GM12873 (cell line): ENCODE measurements around the gene GNA15.

ENCODE experiments used
- TF ChIP-seq, protein P1 (sequence below): IDR thresholded peaks from 2 replicates; pipeline ENCODE4 v1.5.1; 2012; ENCODE audit warnings: low read depth, mild to moderate bottlenecking, moderate library complexity, low read length, control low read depth; ENCODE audit not compliant: insufficient read depth; ENCODE audit errors: missing control alignments

Gene GNA15

DNA sequence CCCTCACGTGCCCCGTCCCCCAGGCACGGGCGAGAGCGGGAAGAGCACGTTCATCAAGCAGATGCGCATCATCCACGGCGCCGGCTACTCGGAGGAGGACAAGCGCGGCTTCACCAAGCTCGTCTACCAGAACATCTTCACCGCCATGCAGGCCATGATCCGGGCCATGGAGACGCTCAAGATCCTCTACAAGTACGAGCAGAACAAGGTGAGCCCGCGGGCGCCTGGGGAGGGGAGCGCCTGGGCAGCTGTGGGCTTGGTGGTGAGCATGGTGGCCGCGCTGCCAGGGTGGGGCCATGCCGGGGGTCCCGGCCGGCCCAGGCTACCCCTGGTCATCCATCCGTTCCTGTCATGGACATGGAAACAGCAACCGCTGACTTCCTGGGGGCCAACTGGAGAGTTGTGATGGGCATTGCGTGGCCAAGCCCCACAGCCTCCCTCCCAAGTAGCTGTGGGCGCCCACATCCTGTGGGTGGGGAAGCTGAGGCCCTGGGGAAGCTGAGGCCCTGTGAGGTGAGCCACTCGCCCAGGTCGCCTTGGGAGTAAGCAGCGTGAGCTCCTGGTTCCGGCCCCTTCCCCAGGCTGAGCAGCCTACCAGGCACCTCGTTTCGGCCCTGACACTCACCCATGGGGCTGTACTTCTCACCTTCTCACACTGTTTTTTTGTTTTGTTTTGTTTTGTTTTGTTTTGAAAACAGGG lies 25.6 kb upstream of the GNA15 start:
- TF ChIP-seq, protein P1, sequence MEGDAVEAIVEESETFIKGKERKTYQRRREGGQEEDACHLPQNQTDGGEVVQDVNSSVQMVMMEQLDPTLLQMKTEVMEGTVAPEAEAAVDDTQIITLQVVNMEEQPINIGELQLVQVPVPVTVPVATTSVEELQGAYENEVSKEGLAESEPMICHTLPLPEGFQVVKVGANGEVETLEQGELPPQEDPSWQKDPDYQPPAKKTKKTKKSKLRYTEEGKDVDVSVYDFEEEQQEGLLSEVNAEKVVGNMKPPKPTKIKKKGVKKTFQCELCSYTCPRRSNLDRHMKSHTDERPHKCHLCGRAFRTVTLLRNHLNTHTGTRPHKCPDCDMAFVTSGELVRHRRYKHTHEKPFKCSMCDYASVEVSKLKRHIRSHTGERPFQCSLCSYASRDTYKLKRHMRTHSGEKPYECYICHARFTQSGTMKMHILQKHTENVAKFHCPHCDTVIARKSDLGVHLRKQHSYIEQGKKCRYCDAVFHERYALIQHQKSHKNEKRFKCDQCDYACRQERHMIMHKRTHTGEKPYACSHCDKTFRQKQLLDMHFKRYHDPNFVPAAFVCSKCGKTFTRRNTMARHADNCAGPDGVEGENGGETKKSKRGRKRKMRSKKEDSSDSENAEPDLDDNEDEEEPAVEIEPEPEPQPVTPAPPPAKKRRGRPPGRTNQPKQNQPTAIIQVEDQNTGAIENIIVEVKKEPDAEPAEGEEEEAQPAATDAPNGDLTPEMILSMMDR = no peak

DNA sequence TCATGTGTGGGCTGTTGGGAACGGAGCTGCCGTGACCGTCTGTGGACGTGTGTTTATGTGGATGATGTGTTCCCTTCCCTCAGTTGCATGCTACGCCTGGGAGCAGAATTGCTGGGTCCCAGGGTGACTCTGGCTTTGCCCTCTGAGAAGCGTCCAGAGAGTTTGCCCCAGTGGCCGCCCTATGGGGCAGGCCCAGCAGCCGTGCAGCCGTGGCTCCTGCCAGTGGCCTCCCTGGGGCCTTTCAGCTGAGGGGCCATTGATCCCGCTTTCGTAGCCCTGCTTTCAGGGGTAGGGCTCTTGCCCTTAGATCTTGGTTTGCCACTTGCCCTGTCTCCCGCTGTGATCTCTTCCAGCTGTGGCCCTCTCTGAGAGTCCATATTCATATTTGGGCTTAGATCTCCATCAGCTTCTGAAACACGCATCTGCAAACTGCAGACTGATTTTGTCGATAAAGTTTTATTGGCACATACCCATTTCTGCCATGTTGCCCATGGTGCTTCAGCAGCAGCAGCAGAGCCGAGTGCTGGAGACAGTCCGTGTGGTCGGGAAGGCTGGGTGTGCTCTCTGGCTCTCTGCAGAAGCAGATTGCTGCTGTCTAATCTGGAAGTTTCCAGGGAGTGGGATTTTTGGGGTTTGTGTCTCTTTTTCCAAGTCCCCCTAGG lies 24.1 kb upstream of the GNA15 start:
- TF ChIP-seq, protein P1 = no peak

DNA sequence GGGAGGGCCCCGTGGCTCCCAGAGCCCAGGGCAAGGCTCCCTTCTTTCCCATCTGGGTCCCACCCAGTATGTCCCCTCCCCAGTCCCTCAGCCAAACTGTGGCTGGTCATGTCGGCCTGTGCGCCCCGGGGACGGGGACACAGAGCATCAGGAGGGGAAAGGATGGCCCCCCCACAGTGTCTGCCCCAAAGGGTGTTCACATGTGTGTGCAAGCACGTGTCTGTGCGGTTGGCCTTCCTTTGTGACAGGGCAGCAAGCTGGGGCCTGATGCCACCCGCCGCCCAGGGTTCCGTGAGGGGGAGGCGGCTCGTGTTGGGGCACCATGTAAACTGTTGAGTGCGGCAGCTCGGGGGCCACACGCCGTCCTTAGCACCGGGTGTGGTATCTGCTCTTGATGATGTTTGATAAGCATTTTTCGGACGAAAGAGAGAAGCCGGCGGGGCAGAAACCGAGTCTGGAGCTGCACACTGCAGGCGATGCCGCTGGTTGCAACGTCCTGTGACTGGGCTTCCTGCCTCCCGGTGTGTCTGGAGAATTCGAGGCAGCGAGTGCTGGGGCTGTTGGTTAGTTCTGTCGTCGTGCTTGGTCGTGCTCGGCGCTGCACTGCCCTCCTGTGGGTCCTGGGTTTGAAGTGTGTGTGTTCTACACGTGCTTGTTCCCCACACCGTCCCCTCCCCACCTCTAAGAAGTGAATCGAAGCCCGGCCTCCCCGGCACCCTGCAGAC lies 23.3 kb upstream of the GNA15 start:
- TF ChIP-seq, protein P1 = no peak

DNA sequence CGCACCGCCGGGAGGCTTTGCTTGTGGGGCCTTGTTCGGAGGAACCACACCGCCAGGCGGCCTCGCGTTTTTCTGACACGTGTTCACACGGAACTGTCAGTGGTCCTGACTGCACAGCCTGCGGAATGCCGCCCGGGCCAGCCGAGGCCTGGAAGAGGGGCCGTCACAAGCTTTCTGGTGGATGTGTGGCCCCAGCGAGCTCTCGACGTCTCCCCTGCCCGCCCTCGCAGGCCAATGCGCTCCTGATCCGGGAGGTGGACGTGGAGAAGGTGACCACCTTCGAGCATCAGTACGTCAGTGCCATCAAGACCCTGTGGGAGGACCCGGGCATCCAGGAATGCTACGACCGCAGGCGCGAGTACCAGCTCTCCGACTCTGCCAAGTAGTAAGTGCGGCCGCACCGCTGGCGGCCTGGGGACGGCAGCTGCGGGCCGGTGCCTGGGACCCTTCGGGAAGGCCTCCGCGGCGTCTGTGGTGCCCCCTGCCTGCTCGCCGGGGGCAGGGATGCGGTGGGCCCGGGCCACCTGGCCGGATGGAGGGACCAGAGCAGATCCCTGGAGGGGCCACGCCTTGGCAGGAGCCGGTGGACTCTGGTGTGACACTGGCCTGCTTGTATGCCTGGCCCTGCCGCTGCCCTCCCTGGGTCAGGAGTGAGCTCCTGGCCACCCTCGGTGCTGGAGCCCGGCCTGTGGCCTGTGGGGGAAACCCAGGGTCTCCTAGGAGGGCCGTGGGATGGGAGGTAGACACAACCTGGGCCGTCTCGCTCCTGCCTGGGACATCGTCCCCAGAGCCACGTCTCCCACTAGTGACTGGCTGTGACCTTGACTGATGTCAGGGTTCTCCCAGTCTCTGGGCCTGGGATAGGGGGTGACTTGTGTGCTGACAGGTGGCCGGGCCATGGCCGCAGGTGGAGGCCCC lies 22.5 kb upstream of the GNA15 start:
- TF ChIP-seq, protein P1 = no peak

DNA sequence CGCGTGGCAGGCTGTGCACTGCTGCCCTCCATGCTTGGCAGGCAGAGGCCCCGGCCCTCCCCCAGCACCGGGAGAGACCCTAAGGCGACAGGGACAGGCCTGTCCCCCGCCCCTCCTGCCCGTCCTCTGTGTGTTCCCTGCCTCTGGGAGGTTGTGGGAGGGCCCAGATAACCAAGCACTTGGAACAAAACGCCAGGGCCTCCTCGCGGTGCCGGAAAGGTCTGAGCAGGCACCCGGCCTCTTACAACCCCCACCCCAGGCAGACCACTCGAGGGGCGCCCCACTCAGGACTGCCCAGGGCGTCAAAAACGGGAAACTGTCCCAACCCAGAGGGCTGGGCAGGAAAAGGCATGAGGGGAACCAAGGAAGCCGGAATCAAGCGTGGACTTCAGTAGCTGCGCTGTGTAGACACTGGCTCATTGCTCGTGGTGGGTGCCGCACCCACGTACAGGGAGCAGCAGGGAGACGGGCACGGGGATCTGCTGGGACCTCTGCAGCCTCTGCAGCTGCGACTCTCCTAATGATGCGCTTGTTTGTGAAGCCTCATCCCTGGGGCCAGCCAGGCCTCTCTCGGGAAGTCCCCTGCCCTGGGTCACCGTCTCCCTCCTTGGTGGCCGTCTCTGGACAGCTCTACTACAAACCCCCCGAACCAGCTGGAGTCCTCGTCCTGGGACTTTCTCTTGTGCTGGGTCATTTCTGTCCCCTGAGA lies 21.7 kb upstream of the GNA15 start:
- TF ChIP-seq, protein P1 = no peak

DNA sequence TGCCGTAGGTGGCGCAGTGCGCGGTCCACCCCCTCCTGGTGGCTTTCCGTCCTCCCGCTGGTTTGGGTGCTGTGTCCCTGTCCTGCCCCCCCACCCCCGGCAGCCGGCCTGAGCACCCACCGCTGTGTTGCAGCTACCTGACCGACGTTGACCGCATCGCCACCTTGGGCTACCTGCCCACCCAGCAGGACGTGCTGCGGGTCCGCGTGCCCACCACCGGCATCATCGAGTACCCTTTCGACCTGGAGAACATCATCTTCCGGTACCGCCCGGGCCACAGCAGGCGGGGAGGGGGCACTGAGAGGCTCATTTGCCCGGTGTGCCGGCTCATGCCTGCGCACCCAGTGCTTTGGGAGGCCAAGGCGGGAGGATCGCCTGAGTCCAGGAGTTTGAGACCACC lies 21.0 kb upstream of the GNA15 start:
- TF ChIP-seq, protein P1 = no peak
